Activated CD8-positive, alpha-beta T cell treated with anti-CD3 and anti-CD28 coated beads for 36 hours (primary cell): Measurements from ENCODE around the gene DCDC2. TPM values are rescaled to one million over a fixed set of nuclear protein-coding genes. Genes with fewer than 3 reads are reported as not detected.

Source experiments
- ATAC-seq: fragments of 200-7000 bp; cut with Tn5 transposase; one replicate; pipeline ENCODE4 v1.10.0; 2021; ENCODE audit warnings: mild to moderate bottlenecking, moderate library complexity
- CTCF ChIA-PET: fragments of 350-600 bp; sonication (Branson Sonifier 250); formaldehyde crosslinking; loops from one replicate; lab custom pipeline; 2021; ENCODE audit warnings: antibody characterized with exemption; lab: Charles Lee
- POLR2A ChIA-PET: fragments of 350-600 bp; sonication (Branson Sonifier 250); formaldehyde crosslinking; loops from one replicate; lab custom pipeline; 2021; ENCODE audit warnings: antibody characterized with exemption; lab: Charles Lee
- DNase-seq: peaks from one replicate; pipeline ENCODE4 v3.0.0-alpha.2; 2020
- H3K27ac Mint-ChIP-seq: one replicate; pipeline ENCODE4 v1.8.0; 2021; ENCODE audit warnings: mild to moderate bottlenecking, mixed read lengths
- H3K27me3 Mint-ChIP-seq: one replicate; pipeline ENCODE4 v1.8.0; 2021; ENCODE audit warnings: mixed read lengths
- H3K36me3 Mint-ChIP-seq: one replicate; pipeline ENCODE4 v1.8.0; 2021; ENCODE audit warnings: low read depth, mixed read lengths
- H3K4me1 Mint-ChIP-seq: one replicate; pipeline ENCODE4 v1.8.0; 2021; ENCODE audit warnings: low read depth, mixed read lengths
- H3K4me3 Mint-ChIP-seq: one replicate; pipeline ENCODE4 v1.8.0; 2021; ENCODE audit warnings: mild to moderate bottlenecking, moderate library complexity, mixed read lengths
- H3K9me3 Mint-ChIP-seq: one replicate; pipeline ENCODE4 v1.8.0; 2021; ENCODE audit warnings: mixed read lengths
- intact Hi-C: fragments of 100-400 bp; cut with micrococcal nuclease; formaldehyde crosslinking; loops from one replicate; pipeline ENCODE4 v1.10.0; 2022
- total RNA-seq, 2 experiments: library from RNA; stranded (reverse); gene quantifications; one replicate each; pipeline ENCODE4 v1.2.3, GENCODE V29; 2021
- TF ChIP-seq, protein P1 (sequence below): fragments of 200-600 bp; IDR thresholded peaks from one replicate; pipeline ENCODE4 v1.8.0; 2022; ENCODE audit warnings: antibody characterized with exemption, mild to moderate bottlenecking

The DCDC2 gene
- total RNA-seq, 2 experiments from 2014 or later = not detected

DNA sequence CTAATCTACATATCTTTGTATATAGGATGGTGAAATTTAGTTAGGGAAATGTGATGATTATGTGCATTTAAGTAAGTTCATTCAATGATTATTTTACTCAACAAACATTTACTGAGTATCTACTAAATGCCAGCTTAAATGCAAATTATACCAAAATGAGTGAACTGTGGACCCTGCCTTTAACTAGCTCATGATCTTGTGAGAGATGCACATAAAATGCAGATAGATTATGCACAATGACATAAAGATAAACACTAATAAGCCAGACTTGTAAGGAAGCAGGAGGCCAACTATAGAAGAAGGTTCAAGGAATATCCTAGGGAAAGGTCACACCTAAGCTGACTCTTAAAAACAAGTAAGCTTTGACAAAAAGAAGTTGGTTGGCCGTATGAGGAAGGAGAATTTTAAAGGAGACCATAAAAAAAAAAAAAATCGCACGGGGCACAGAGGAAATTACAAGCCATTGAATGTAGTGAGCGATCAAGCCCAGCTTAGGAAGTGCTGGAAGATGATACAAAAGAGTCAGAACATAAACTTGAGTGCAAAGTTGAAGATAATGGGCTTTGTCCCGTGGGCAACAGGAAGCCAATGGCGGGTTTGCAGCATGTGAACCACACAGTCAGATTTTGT, 123.9 kb downstream of the DCDC2 start:
- DNase-seq = no peak
- Mint-ChIP-seq H3K4me3 (no peak overlapping the region), H3K4me1 (peaks cover 4% of the 10 kb centered on the region), H3K36me3 (no peaks in the 10 kb centered on the region), H3K27me3 (peaks cover 27% of the 10 kb centered on the region), H3K27ac (no peak overlapping the region), H3K9me3 (peaks cover 3% of the 10 kb centered on the region)
- TF ChIP-seq, protein P1, sequence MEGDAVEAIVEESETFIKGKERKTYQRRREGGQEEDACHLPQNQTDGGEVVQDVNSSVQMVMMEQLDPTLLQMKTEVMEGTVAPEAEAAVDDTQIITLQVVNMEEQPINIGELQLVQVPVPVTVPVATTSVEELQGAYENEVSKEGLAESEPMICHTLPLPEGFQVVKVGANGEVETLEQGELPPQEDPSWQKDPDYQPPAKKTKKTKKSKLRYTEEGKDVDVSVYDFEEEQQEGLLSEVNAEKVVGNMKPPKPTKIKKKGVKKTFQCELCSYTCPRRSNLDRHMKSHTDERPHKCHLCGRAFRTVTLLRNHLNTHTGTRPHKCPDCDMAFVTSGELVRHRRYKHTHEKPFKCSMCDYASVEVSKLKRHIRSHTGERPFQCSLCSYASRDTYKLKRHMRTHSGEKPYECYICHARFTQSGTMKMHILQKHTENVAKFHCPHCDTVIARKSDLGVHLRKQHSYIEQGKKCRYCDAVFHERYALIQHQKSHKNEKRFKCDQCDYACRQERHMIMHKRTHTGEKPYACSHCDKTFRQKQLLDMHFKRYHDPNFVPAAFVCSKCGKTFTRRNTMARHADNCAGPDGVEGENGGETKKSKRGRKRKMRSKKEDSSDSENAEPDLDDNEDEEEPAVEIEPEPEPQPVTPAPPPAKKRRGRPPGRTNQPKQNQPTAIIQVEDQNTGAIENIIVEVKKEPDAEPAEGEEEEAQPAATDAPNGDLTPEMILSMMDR = no peak
- intact Hi-C loops = no loop called here
- ChIA-PET CTCF (no interaction called here), POLR2A (no interaction called here)
- ATAC-seq = no peak

DNA sequence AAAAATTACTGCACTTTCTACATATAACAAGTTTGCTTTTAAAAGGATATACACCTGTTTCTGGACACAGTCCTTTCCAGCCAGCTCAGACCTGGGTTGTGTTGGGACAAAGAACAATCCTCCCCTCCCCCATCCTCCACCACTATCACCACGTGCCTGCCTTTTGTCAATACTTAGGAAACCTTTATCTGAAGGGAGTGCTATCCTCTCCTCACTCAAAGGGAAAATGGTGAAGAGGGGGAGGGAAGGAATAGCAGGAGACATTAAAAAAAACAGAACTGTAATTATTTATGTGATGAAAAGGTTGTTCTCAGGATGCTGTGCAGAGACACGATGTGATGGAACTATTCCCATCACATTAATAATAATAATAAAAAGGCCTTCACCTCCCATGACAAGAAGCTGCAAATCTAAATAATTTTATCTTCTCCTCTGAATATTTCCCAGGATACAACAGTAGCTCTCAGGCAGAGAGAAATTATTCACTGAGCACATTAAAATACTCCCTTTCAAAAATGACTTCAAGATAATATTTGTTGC, 126.4 kb downstream of the DCDC2 start:
- CTCF ChIA-PET = no interaction called here

DNA sequence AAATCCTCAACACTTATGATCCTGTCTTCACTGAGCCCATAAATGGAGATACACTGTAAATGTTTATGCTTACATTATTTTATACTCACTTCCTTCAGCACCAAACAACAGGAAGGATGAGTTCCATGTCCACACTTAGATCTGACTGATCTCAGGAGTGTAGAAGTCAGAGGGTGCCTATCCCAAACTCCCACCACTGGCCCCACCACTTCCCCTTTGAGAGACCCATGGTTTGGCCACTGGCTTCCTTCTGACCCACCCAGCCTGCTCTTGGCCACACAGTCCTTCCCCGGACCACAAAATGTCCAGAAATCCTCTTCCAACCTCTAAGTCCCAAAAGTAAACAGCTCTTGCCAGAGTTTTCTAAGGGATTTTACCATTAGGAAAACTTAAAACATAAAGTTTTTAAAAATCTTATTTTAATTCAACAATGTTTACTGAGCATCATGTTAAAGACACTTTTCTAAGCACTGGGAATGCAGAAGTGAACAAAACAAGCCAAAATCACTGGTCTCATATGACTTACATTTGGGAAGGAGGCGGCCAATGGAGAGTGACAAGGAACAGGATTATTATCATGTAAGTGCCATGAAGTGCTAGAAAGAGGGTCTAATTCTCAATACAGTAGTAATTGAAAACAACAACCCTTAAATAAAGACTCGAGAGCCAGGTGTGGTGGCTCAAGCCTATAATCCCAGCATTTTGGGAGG, 128.0 kb downstream of the DCDC2 start:
- CTCF ChIA-PET = interaction anchor here (0.8 kb wide), 1 partner anchor 25 kb away, joined by 3 read pairs; no protein-coding TSS in a partner anchor
- Mint-ChIP-seq H3K4me3 (no peak overlapping the region), H3K27ac (no peak overlapping the region), H3K27me3 (peaks cover 30% of the 10 kb centered on the region), H3K9me3 (no peaks in the 10 kb centered on the region), H3K4me1 (peaks cover 7% of the 10 kb centered on the region), H3K36me3 (no peaks in the 10 kb centered on the region)
- DNase-seq = no peak
- intact Hi-C loops = no loop called here
- no peak for ATAC-seq
- POLR2A ChIA-PET = no interaction called here
- TF ChIP-seq, protein P1 = no peak

More for the DNA sequence above, 126.4 kb downstream of the DCDC2 start:
- H3K27me3 Mint-ChIP-seq = peaks cover 29% of the 10 kb centered on the region
- no peak overlapping the region for H3K4me3 Mint-ChIP-seq
- H3K36me3 Mint-ChIP-seq = no peaks in the 10 kb centered on the region
- H3K4me1 Mint-ChIP-seq = peaks cover 7% of the 10 kb centered on the region
- H3K9me3 Mint-ChIP-seq = no peaks in the 10 kb centered on the region
- intact Hi-C loops = no loop called here
- no peak for DNase-seq
- TF ChIP-seq, protein P1 = no peak
- POLR2A ChIA-PET = no interaction called here
- H3K27ac Mint-ChIP-seq = no peak overlapping the region
- ATAC-seq = no peak

DNA sequence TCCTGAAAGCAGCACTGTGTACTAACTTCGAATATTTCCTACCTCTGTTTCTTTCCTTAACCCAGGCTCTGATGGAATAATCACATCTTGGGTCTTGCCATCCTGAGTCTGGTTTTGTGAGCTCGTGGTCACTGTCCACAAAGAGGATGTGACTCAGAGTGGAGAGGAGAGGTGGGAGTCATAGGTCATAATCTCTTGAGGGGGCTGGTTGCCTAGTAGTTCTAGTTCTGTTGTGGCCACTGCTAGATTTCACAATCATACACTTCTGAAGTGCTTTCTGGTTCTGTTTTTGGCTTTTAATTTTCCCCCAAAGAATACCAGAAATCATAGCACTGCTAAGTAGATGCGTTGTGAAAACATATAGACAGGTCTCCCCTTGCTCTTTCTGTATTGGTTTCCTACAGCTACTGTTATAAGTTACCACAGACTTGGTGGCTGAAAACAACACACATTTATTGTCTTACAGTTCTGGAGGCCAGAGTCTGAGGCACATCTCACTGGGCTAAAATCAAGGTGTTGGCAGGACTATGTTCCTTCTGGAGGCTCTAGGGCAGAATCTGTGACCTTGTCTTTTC, 129.1 kb downstream of the DCDC2 start:
- H3K27me3 Mint-ChIP-seq = peaks cover 26% of the 10 kb centered on the region
- intact Hi-C loops = no loop called here

More for the DNA sequence above, 129.1 kb downstream of the DCDC2 start:
- ChIA-PET CTCF (interaction anchor here (0.8 kb wide), 1 partner anchor 24 kb away, joined by 3 read pairs; no protein-coding TSS in a partner anchor), POLR2A (no interaction called here)
- Mint-ChIP-seq H3K27ac (no peak overlapping the region), H3K4me1 (peaks cover 7% of the 10 kb centered on the region), H3K4me3 (no peak overlapping the region), H3K9me3 (no peaks in the 10 kb centered on the region), H3K36me3 (no peaks in the 10 kb centered on the region)
- DNase-seq = peak; percentile 44
- TF ChIP-seq, protein P1 = no peak
- peak; percentile 78 for ATAC-seq
